Measurements from ENCODE around the gene DPYD.

DNA sequence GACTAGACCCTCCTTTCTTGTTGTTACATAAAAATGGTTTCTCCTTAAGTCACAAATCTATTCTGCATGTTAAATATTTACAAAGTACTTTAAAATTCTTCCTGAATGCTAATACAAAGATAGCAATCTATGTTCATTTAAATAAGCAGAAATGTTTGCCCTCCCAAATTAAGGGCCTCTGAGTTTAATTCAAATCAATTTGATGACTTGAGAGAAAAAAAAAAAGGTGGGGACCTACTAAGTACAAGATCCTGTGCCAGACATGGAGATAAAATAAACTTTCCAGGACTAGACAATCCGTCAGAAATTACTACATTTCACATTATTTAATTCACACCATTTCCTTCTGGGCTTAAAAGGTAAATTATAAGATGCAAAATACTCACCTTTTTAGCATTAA, 548.3 kb downstream of the DPYD start:
- TF ChIP-seq YY1 (IDR thresholded peaks at IDR 0.05; ENCODE audit: insufficient read depth, insufficient read length) (no peak), ZNF274 (IDR thresholded peaks at IDR 0.05; ENCODE audit: low read depth, low read length) (no peak)
